OCI-LY7 (cell line): Measurements from ENCODE around the gene KCTD10. TPM values are rescaled to one million over a fixed set of nuclear protein-coding genes. Genes with fewer than 3 reads are reported as not detected.

ENCODE experiments used
- BruUV-seq: library from RNA; stranded (reverse); fragments of 400-500 nt; replicated peaks from 2 replicates; lab custom pipeline; 2021; lab: Mats Ljungman, UMichigan
- CTCF ChIA-PET: fragments of 300-600 bp; sonication (Branson Sonifier 250); formaldehyde crosslinking; loops from one replicate; lab custom pipeline; 2022; ENCODE audit warnings: antibody characterized with exemption; ENCODE audit not compliant: unreplicated experiment; lab: Charles Lee
- POLR2A ChIA-PET: fragments of 300-600 bp; sonication (Branson Sonifier 250); formaldehyde crosslinking; loops from one replicate; lab custom pipeline; 2022; ENCODE audit warnings: antibody characterized with exemption; lab: Charles Lee
- DNase-seq: peaks from one replicate; pipeline ENCODE4 v3.0.0-alpha.2; 2015; ENCODE audit warnings: low spot score
- H2AFZ ChIP-seq: fragments of 200-600 bp; sonication (generic), shearing (Covaris generic); 2 replicates; pipeline ENCODE4 v1.6.1; 2014; ENCODE audit warnings: mild to moderate bottlenecking, antibody characterized with exemption, low read length, moderate library complexity
- H3K27ac ChIP-seq: fragments of 200-600 bp; sonication (generic); 2 replicates; pipeline ENCODE4 v1.5.1; 2014; ENCODE audit warnings: mixed run types, low read depth, mild to moderate bottlenecking, moderate library complexity, low read length, inconsistent platforms; ENCODE audit not compliant: poor library complexity, severe bottlenecking
- H3K36me3 ChIP-seq: fragments of 200-600 bp; sonication (generic); 2 replicates; pipeline ENCODE4 v1.6.1; 2014; ENCODE audit warnings: mild to moderate bottlenecking, antibody characterized with exemption, low read length, moderate library complexity, mixed read lengths; ENCODE audit not compliant: insufficient read depth
- H3K4me1 ChIP-seq: fragments of 200-600 bp; sonication (generic); 2 replicates; pipeline ENCODE4 v1.5.1; 2014; ENCODE audit warnings: mild to moderate bottlenecking, low read length; ENCODE audit not compliant: insufficient read depth, poor library complexity, severe bottlenecking
- H3K4me2 ChIP-seq: fragments of 200-600 bp; sonication (generic); 2 replicates; pipeline ENCODE4 v1.6.1; 2014; ENCODE audit warnings: mild to moderate bottlenecking, low read length
- H3K4me3 ChIP-seq: fragments of 200-600 bp; sonication (generic); 2 replicates; pipeline ENCODE4 v1.5.1; 2014; ENCODE audit warnings: mild to moderate bottlenecking, low read depth, low read length; ENCODE audit not compliant: poor library complexity, severe bottlenecking
- H3K79me2 ChIP-seq: fragments of 200-600 bp; sonication (generic); 2 replicates; pipeline ENCODE4 v1.6.1; 2016; ENCODE audit warnings: low read depth, mild to moderate bottlenecking, low read length, moderate library complexity, mixed read lengths; ENCODE audit not compliant: insufficient read depth
- H3K9me2 ChIP-seq: fragments of 200-600 bp; sonication (generic); 2 replicates; pipeline ENCODE4 v1.6.1; 2016; ENCODE audit warnings: mild to moderate bottlenecking, low read length, mixed read lengths; ENCODE audit not compliant: insufficient read depth
- H3K9me3 ChIP-seq: fragments of 200-600 bp; sonication (generic); 2 replicates; pipeline ENCODE4 v1.6.1; 2014; ENCODE audit warnings: mild to moderate bottlenecking, mixed run types, low read length, mixed read lengths
- H4K20me1 ChIP-seq: fragments of 200-600 bp; sonication (generic); 2 replicates; pipeline ENCODE4 v1.6.1; 2014; ENCODE audit warnings: mild to moderate bottlenecking, antibody characterized with exemption, low read length, moderate library complexity, mixed read lengths; ENCODE audit not compliant: insufficient read depth
- CTCF ChIP-seq: fragments of 200-600 bp; sonication (generic); conservative IDR thresholded peaks from 2 replicates; pipeline ENCODE4 v1.5.1; 2014; ENCODE audit warnings: mild to moderate bottlenecking, antibody characterized with exemption, low read length, moderate library complexity, mixed read lengths
- EZH2phosphoT487 ChIP-seq: fragments of 200-600 bp; sonication (generic); IDR thresholded peaks from 2 replicates; pipeline ENCODE4 v1.6.1; 2018; ENCODE audit warnings: low read depth, borderline replicate concordance, mild to moderate bottlenecking, mixed run types, antibody characterized with exemption, low read length, moderate library complexity, mixed read lengths
- intact Hi-C: fragments of 100-400 bp; cut with micrococcal nuclease; formaldehyde crosslinking; loops from one replicate; pipeline ENCODE4 v1.10.0; 2022; ENCODE audit not compliant: unreplicated experiment
- total RNA-seq, 2 experiments: library from RNA; depleted of rRNA in 1 of 2; stranded (reverse); fragments of >200 nt in 1 of 2; shearing (Covaris generic) in 1 of 2; gene quantifications; 2 replicates each; pipeline ENCODE4 v1.2.3, GENCODE V29; 2014 to 2022

The KCTD10 gene
- total RNA-seq, 2 experiments from 2014 or later = 28.1 to 45.7 TPM

- H3K4me1 ChIP-seq = no peaks in the 10 kb centered on the region
- H3K4me2 ChIP-seq = no peak overlapping the region
- H3K4me3 ChIP-seq = no peak overlapping the region
- TF ChIP-seq EZH2phosphoT487 (no peak), CTCF (no peak)
- no TSS peak for BruUV-seq
- no peak overlapping the region for H3K27ac ChIP-seq
- H3K36me3 ChIP-seq = peaks cover 64% of the 10 kb centered on the region; the same call in 1 of the 2 replicates
- ChIA-PET CTCF (no interaction called here), POLR2A (no interaction called here)
- no peaks in the 10 kb centered on the region for H3K9me3 ChIP-seq
- no peak for DNase-seq
- H3K79me2 ChIP-seq = no peaks in the 10 kb centered on the region
- intact Hi-C loops = no loop called here
- no peak overlapping the region for H2AFZ ChIP-seq
- H3K9me2 ChIP-seq = no peaks in the 10 kb centered on the region
- H4K20me1 ChIP-seq = no peaks in the 10 kb centered on the region
Measured at GRCh38 chr12:109492371-109492770, 15.3 kb upstream of the KCTD10 start.

- ChIA-PET CTCF (no interaction called here), POLR2A (no interaction called here)
- Histone ChIP-seq H3K4me3 (no peak overlapping the region), H3K4me1 (no peaks in the 10 kb centered on the region), H2AFZ (no peak overlapping the region), H4K20me1 (no peaks in the 10 kb centered on the region), H3K27ac (no peak overlapping the region), H3K79me2 (no peaks in the 10 kb centered on the region), H3K4me2 (no peak overlapping the region), H3K9me3 (no peaks in the 10 kb centered on the region), H3K36me3 (peaks cover 70% of the 10 kb centered on the region; the same call in 1 of the 2 replicates), H3K9me2 (no peaks in the 10 kb centered on the region)
- intact Hi-C loops = no loop called here
- DNase-seq = no peak
- no TSS peak for BruUV-seq
- TF ChIP-seq CTCF (no peak), EZH2phosphoT487 (no peak)
Measured at GRCh38 chr12:109491671-109492070, 14.6 kb upstream of the KCTD10 start.

- POLR2A ChIA-PET = no interaction called here
- H3K36me3 ChIP-seq = peaks cover 83% of the 10 kb centered on the region
- no TSS peak for BruUV-seq
Measured at GRCh38 chr12:109489955-109490565, 13.0 kb upstream of the KCTD10 start.

More at GRCh38 chr12:109489955-109490565, 13.0 kb upstream of the KCTD10 start:
- Histone ChIP-seq H4K20me1 (no peaks in the 10 kb centered on the region), H3K9me3 (no peaks in the 10 kb centered on the region), H3K4me1 (no peaks in the 10 kb centered on the region), H2AFZ (no peak overlapping the region), H3K4me3 (no peak overlapping the region), H3K79me2 (no peaks in the 10 kb centered on the region), H3K27ac (no peak overlapping the region), H3K9me2 (no peaks in the 10 kb centered on the region), H3K4me2 (no peak overlapping the region)
- intact Hi-C loops = no loop called here
- DNase-seq = no peak
- CTCF ChIA-PET = no interaction called here
- no peak for TF ChIP-seq CTCF
- TF ChIP-seq EZH2phosphoT487 = no peak
